HFF-Myc (cell line): ENCODE data around the gene GARIN1A.
"Not testable (repeated sequence)": the region's sequence is repeated elsewhere in the genome, so short reads cannot be mapped to it uniquely, and the experiment has no call there.

ENCODE experiments used
- DNase-seq: peaks from one replicate; pipeline ENCODE4 v3.0.0-alpha.2; 2011; ENCODE audit warnings: low read depth; ENCODE audit errors: extremely low read depth
- H3K4me3 ChIP-seq: replicated peaks from 2 replicates; pipeline ENCODE4 v1.5.1; 2011; ENCODE audit warnings: low read depth, mild to moderate bottlenecking, control low read depth, low read length
- TF ChIP-seq, protein P1 (sequence below): IDR thresholded peaks from 2 replicates; pipeline ENCODE4 v1.5.1; 2012; ENCODE audit warnings: mild to moderate bottlenecking, low read depth, low read length, control low read depth; ENCODE audit errors: missing control alignments

GARIN1A gene

DNA sequence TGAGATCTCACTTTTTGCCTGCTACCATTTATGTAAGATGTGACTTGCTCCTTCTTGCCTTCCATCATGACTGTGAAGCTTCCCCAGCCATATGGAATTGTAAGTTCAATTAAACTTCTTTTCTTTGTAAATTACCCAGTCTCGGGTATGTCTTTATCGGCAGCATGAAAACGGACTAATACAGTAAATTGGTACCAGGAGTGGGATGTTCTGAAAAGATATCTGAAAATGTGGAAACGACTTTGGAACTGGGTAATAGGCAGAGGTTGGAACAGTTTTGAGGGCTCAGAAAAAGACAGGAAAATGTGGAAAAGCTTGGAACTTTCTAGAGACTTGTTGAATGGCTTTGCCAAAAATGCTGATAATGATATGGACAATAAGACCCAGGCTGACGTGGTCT is 10.6 kb upstream of the GARIN1A start:
- no peak overlapping the region for H3K4me3 ChIP-seq
- no peak for DNase-seq
- TF ChIP-seq, protein P1, sequence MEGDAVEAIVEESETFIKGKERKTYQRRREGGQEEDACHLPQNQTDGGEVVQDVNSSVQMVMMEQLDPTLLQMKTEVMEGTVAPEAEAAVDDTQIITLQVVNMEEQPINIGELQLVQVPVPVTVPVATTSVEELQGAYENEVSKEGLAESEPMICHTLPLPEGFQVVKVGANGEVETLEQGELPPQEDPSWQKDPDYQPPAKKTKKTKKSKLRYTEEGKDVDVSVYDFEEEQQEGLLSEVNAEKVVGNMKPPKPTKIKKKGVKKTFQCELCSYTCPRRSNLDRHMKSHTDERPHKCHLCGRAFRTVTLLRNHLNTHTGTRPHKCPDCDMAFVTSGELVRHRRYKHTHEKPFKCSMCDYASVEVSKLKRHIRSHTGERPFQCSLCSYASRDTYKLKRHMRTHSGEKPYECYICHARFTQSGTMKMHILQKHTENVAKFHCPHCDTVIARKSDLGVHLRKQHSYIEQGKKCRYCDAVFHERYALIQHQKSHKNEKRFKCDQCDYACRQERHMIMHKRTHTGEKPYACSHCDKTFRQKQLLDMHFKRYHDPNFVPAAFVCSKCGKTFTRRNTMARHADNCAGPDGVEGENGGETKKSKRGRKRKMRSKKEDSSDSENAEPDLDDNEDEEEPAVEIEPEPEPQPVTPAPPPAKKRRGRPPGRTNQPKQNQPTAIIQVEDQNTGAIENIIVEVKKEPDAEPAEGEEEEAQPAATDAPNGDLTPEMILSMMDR: no peak

- no peak overlapping the region for H3K4me3 ChIP-seq
- no peak for DNase-seq
- TF ChIP-seq, protein P1: no peak
These were observed 10.0 kb upstream of the GARIN1A start for GRCh38 chr7:128662091-128662490.

DNA sequence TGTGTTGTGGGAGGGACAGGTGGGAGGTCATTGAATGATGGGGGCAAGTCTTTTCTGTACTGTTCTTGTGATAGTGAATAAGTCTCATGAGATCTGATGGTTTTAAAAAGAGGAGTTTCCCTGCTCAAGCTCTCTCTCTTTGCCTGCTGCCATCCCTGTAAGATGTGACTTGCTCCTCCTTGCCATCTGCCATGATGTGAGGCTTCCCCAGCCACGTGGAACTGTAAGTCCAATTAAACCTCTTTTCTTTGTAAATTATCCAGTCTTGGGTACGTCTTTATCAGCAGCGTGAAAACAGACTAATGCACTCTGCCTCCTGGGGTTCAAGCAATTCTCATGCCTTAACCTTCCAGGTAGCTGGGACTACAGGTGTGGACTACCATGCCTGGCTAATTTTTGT is 8.9 kb upstream of the GARIN1A start:
- not testable (repeated sequence) for H3K4me3 ChIP-seq, DNase-seq

GRCh38 chr7:128665057-128665456 is 7.0 kb upstream of the GARIN1A start:
- H3K4me3 ChIP-seq: no peak overlapping the region
- TF ChIP-seq, protein P1: no peak
- DNase-seq: no peak

DNA sequence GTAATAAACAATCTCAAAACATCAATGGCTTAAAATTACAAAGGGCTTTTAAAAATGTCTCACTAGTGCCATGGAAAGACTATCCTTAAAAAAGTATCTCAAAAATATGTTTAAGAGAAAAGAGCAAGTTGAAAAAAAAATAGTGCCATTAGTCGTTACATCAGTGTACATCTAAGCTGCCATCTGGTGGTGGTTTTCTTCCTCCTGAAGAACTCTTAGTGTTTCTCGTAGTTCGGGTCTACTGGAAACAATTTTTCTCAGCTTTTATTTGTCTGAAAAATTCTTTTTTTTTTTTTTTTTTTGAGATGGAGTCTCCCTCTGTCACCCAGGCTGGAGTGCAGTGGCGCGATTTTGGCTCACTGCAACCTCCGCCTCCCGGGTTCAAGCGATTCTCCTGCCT is 5.9 kb upstream of the GARIN1A start:
- no peak overlapping the region for H3K4me3 ChIP-seq
- peak; percentile 4 for DNase-seq

DNA sequence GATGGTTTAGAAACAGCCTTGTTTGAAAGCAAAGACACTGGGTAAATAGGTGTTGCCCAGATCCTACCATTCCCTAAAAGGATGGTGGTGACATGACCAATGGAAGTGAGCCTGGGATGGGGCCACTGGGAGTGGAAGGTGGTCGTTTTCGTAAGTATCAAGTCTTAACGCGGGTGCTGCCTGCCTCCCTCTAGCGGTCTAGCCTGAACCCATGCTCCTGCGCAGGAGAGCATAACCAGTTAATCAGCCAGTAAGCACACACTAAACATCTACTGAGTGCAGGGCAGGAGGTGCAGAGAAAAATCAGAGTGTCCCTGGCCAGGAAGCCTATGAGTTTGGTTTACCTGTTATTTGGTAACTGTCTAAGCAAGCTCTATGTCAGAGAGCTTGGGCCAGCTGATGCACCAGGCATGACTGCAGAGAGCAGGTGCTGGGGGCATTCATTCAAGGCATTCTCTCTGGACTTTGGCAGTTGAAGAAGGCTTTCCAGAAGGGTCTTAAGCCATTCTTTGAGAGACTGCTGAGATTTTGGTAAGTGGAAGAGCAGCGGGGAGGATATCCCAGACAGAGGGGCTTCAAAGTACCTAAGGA is 930 bp downstream of the GARIN1A start:
- H3K4me3 ChIP-seq: no peak overlapping the region
- DNase-seq: no peak
- TF ChIP-seq, protein P1: peak; percentile 75

More for the DNA sequence above, 5.9 kb upstream of the GARIN1A start:
- TF ChIP-seq, protein P1: peak; percentile 22

DNA sequence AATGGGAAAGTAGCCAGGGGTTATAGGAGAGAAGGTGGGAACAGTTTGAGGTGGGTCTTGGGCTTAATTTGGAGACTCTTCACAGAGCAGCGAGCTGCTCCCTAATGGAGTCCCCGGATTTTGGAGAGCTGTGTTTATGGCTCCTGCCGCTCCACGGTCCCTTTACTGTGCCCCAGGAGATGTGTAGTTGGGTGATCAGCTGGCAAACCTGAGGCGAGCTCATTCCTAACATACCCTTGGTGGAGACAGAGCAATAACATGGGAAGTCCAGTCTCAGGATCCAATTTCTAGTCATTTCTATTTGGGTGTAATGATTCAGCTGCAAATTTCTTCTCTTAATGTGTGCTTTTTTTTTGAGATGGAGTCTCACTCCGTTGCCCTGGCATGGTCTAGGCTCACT is 1.5 kb downstream of the GARIN1A start:
- H3K4me3 ChIP-seq: no peak overlapping the region
- no peak for DNase-seq
- TF ChIP-seq, protein P1: no peak
